GM12891 (cell line): ENCODE measurements around the gene NFKB2.

Source experiments
- DNase-seq: peaks from one replicate; pipeline ENCODE4 v3.0.0; 2011; ENCODE audit warnings: low spot score; ENCODE audit not compliant: insufficient read length
- FAIRE-seq: peaks from 2 replicates; lab custom pipeline; 2011; peaks lifted over from hg19 to GRCh38; lab: Jason Lieb, UNC
- PAX5 ChIP-seq: IDR thresholded peaks from 2 replicates; pipeline ENCODE4 v1.6.1; 2011; ENCODE audit warnings: low read length, moderate library complexity, mild to moderate bottlenecking; ENCODE audit not compliant: insufficient read depth, severe bottlenecking
- POLR2A ChIP-seq: IDR thresholded peaks from 2 replicates; pipeline ENCODE4 v1.6.1; 2011; ENCODE audit warnings: low read depth, low read length, control low read depth
- POLR2AphosphoS5 ChIP-seq: IDR thresholded peaks from 2 replicates; pipeline ENCODE4 v1.6.1; 2011; ENCODE audit warnings: low read depth, low read length, control low read depth
- POU2F2 ChIP-seq: IDR thresholded peaks from 2 replicates; pipeline ENCODE4 v1.6.1; 2011; ENCODE audit warnings: low read depth, mild to moderate bottlenecking, control low read depth, low read length, moderate library complexity
- SPI1 ChIP-seq: IDR thresholded peaks from 2 replicates; pipeline ENCODE4 v1.6.1; 2011; ENCODE audit warnings: low read depth, low read length, control low read depth
- TAF1 ChIP-seq: IDR thresholded peaks from 2 replicates; pipeline ENCODE4 v1.6.1; 2011; ENCODE audit warnings: low read depth, low read length, control low read depth

The NFKB2 gene

GRCh38 chr10:102379383-102379782 is 16.1 kb upstream of the NFKB2 start:
- DNase-seq (no peak), FAIRE-seq (no peak)
- no peak for TF ChIP-seq SPI1
- TF ChIP-seq PAX5: no peak
- TF ChIP-seq POLR2AphosphoS5: no peak
- no peak for TF ChIP-seq POLR2A
- no peak for TF ChIP-seq TAF1
- no peak for TF ChIP-seq POU2F2

- no peak for TF ChIP-seq POU2F2
- no peak for TF ChIP-seq POLR2AphosphoS5
- TF ChIP-seq PAX5: no peak
- no peak for TF ChIP-seq TAF1
- no peak for TF ChIP-seq POLR2A
- TF ChIP-seq SPI1: no peak
- DNase-seq (no peak), FAIRE-seq (no peak)
Measured at GRCh38 chr10:102381983-102382382, 13.5 kb upstream of the NFKB2 start.

GRCh38 chr10:102382871-102383270 is 12.6 kb upstream of the NFKB2 start:
- FAIRE-seq: no peak

GRCh38 chr10:102384053-102384452 is 11.5 kb upstream of the NFKB2 start:
- FAIRE-seq (no peak), DNase-seq (no peak)
- no peak for TF ChIP-seq POU2F2
- no peak for TF ChIP-seq POLR2A
- TF ChIP-seq PAX5: no peak
- no peak for TF ChIP-seq TAF1
- no peak for TF ChIP-seq SPI1
- no peak for TF ChIP-seq POLR2AphosphoS5

More at GRCh38 chr10:102382871-102383270, 12.6 kb upstream of the NFKB2 start:
- no peak for TF ChIP-seq POLR2A
- no peak for TF ChIP-seq SPI1
- no peak for TF ChIP-seq POU2F2
- TF ChIP-seq PAX5: no peak
- TF ChIP-seq POLR2AphosphoS5: no peak
- no peak for DNase-seq

- FAIRE-seq (no peak), DNase-seq (no peak)
- no peak for TF ChIP-seq PAX5
Measured at GRCh38 chr10:102384606-102385429, 10.7 kb upstream of the NFKB2 start.

- DNase-seq (no peak), FAIRE-seq (no peak)
- TF ChIP-seq POLR2AphosphoS5 (no peak), SPI1 (no peak), POU2F2 (no peak), PAX5 (no peak), POLR2A (no peak), TAF1 (no peak)
Measured at GRCh38 chr10:102389894-102390293, 5.6 kb upstream of the NFKB2 start.

GRCh38 chr10:102392306-102392705 is 3.2 kb upstream of the NFKB2 start:
- no peak for DNase-seq
- no peak for TF ChIP-seq SPI1
- TF ChIP-seq POU2F2: no peak
- no peak for TF ChIP-seq PAX5
- TF ChIP-seq POLR2A: no peak
- TF ChIP-seq POLR2AphosphoS5: no peak
- no peak for TF ChIP-seq TAF1
- FAIRE-seq: no peak

GRCh38 chr10:102393411-102394078 is 2.0 kb upstream of the NFKB2 start:
- DNase-seq (no peak), FAIRE-seq (no peak)
- TF ChIP-seq POLR2A (no peak), TAF1 (no peak), POLR2AphosphoS5 (no peak), POU2F2 (no peak), PAX5 (no peak), SPI1 (no peak)

- FAIRE-seq (peak; percentile 90), DNase-seq (peak; percentile 97)
- TF ChIP-seq POU2F2 (peak; percentile 77), SPI1 (peak; percentile 77), PAX5 (peak; percentile 24), POLR2AphosphoS5 (no peak), TAF1 (peak; percentile 22; the same call in 1 of the 2 replicates), POLR2A (no peak)
Measured at GRCh38 chr10:102394079-102394800, 1.3 kb upstream of the NFKB2 start.

- TF ChIP-seq PAX5 (no peak), POLR2AphosphoS5 (peak; percentile 90), POLR2A (peak; percentile 79), POU2F2 (no peak; the same call in 1 of the 2 replicates), SPI1 (no peak), TAF1 (no peak; the same call in none of the 2 replicates)
- DNase-seq (no peak), FAIRE-seq (no peak)
Measured at GRCh38 chr10:102394801-102395399, 605 bp upstream of the NFKB2 start.
